K562 (cell line): Measurements from ENCODE around the gene RALY. TPM values are rescaled to one million over a fixed set of nuclear protein-coding genes. Genes with fewer than 3 reads are reported as not detected.
A peak's percentile ranks its signal among the peaks of the same experiment; 100 is the strongest.

Experiments
- ARNT ChIP-seq, 2 experiments: fragments of 450-650 bp; IDR thresholded peaks; 2 replicates each; pipeline ENCODE4 v1.6.1; 2016; ENCODE audit warnings: mild to moderate bottlenecking in 1 of 2
- CBFB ChIP-seq: sonication (generic); formaldehyde crosslinking; IDR thresholded peaks from 2 replicates; pipeline ENCODE4 v1.4.0; 2020; ENCODE audit warnings: mild to moderate bottlenecking, missing genetic modification reagents
- GMEB1 ChIP-seq: fragments of 250-450 bp; sonication (Bioruptor Pico); IDR thresholded peaks from 2 replicates; pipeline ENCODE4 v1.4.0; 2020; ENCODE audit warnings: mild to moderate bottlenecking
- HMBOX1 ChIP-seq: sonication (generic); IDR thresholded peaks from 2 replicates; pipeline ENCODE4 v1.6.1; 2016
- JUND ChIP-seq, 2 experiments: IDR thresholded peaks; 2 replicates in 1 of 2; 3 replicates in 1 of 2; pipeline ENCODE4 v1.6.1; 2011; ENCODE audit warnings: borderline replicate concordance in 2 of 2, low read depth in 2 of 2, low read length in 2 of 2, improper control_type of control experiment in 1 of 2, missing biosample characterization in 1 of 2, missing genetic modification characterization in 1 of 2, missing genetic modification reagents in 1 of 2
- MIER1 ChIP-seq: fragments of 450-650 bp; IDR thresholded peaks from 2 replicates; pipeline ENCODE4 v1.6.1; 2016; ENCODE audit warnings: antibody characterized with exemption, mild to moderate bottlenecking, low read depth
- MITF ChIP-seq: IDR thresholded peaks from 2 replicates; pipeline ENCODE4 v1.6.1; 2014; ENCODE audit warnings: antibody characterized with exemption
- MLLT1 ChIP-seq, 2 experiments: fragments of 450-650 bp; IDR thresholded peaks; 2 replicates each; pipeline ENCODE4 v1.6.1; 2016
- MYC ChIP-seq, 2 experiments: fragments of 250-450 bp in 1 of 2; sonication (Bioruptor Pico) in 1 of 2; IDR thresholded peaks; 2 replicates each; pipeline versions ENCODE4 v1.5.1 to v1.6.1; 2012 to 2021; ENCODE audit warnings: low read depth in 2 of 2, borderline replicate concordance in 1 of 2, improper control_type of control experiment in 1 of 2, low read length in 1 of 2, mild to moderate bottlenecking in 1 of 2, moderate library complexity in 1 of 2
- SMC3 ChIP-seq: conservative IDR thresholded peaks from 2 replicates; pipeline ENCODE4 v1.6.1; 2011; ENCODE audit warnings: low read depth, low read length, improper control_type of control experiment; ENCODE audit not compliant: insufficient read depth
- TSC22D4 ChIP-seq: fragments of 450-650 bp; IDR thresholded peaks from 2 replicates; pipeline ENCODE4 v1.6.1; 2016; ENCODE audit warnings: missing genetic modification characterization, missing biosample characterization, control low read depth
- ZBTB33 ChIP-seq: sonication (generic); formaldehyde crosslinking; IDR thresholded peaks from 2 replicates; pipeline ENCODE4 v1.8.1; 2023; ENCODE audit warnings: mild to moderate bottlenecking, missing genetic modification reagents
- ZBTB43 ChIP-seq: sonication (generic); formaldehyde crosslinking; IDR thresholded peaks from 2 replicates; pipeline ENCODE4 v1.8.0; 2023; ENCODE audit warnings: mild to moderate bottlenecking, missing genetic modification reagents
- ZNF507 ChIP-seq: conservative IDR thresholded peaks from 2 replicates; pipeline ENCODE4 v1.6.1; 2017; ENCODE audit warnings: missing genetic modification characterization, missing compliant biosample characterization
- ZNF561 ChIP-seq: fragments of 450-650 bp; formaldehyde crosslinking; conservative IDR thresholded peaks from 2 replicates; pipeline ENCODE4 v1.4.0; 2020; ENCODE audit warnings: mild to moderate bottlenecking, moderate library complexity
- polyA plus RNA-seq, 8 experiments: library from polyadenylated mRNA; depleted of rRNA in 4 of 8; stranded (reverse) in 5 of 8; unstranded in 3 of 8; fragments of >200 nt; fragmentation: Nextera tagmentation in 2 of 8; fragmentation: Illumina TruSeq in 1 of 8; extraction: Ambion mirVana in 2 of 8; extraction: Trizol in 1 of 8; gene quantifications; 2 replicates each; pipeline versions ENCODE4 v1.2.1 to v1.2.3, GENCODE V29; 2011 to 2014; ENCODE audit warnings: inconsistent platforms in 1 of 8, missing spikeins in 1 of 8
- total RNA-seq, 7 experiments: library from RNA; depleted of rRNA in 6 of 7; stranded (reverse); fragments of >200 nt in 6 of 7; fragmentation: Illumina TruSeq in 2 of 7; extraction: Trizol in 2 of 7; gene quantifications; 2 replicates each; pipeline versions ENCODE4 v1.2.1 to v1.2.3, GENCODE V29; 2011 to 2021; ENCODE audit warnings: low replicate concordance in 1 of 7

The RALY gene
- total and polyA plus RNA-seq, 9 of the 15 experiments (the other 6 are each of a cell fraction or from before 2014, with no cell fraction given) = 0.80 to 207 (median 128) TPM

GRCh38 chr20:33947709-33948295 is 45.9 kb upstream of the RALY start (continued):
- peak; percentile 40; the same call in 1 of the 2 replicates for TF ChIP-seq HMBOX1
- TF ChIP-seq ZNF561 = no peak
- TF ChIP-seq TSC22D4 (tag) = no peak
- TF ChIP-seq CBFB (CRISPR knock-in tag) = 0 out of 2 replicates have a peak, but pooled peaks have one; percentile 20
- TF ChIP-seq ZBTB43 (CRISPR knock-in tag) = no peak
- 0 out of 2 replicates have a peak, but pooled peaks have one; percentile 64 for TF ChIP-seq MIER1
- TF ChIP-seq ARNT (IDR thresholded peaks at IDR 0.05) = no peak
- peak; percentile 40; the same call in 1 of the 2 replicates for TF ChIP-seq JUND (IDR thresholded peaks at IDR 0.05; ENCODE audit: borderline replicate concordance, low read depth, low read length)
- peak; percentile 27; the same call in 1 of the 3 replicates for TF ChIP-seq JUND (tag; IDR thresholded peaks at IDR 0.05; ENCODE audit: borderline replicate concordance, low read depth, low read length)
- TF ChIP-seq ZBTB33 = no peak
- TF ChIP-seq GMEB1 (CRISPR knock-in tag) = no peak
- TF ChIP-seq MITF = no peak
- TF ChIP-seq ZNF507 = no peak
- TF ChIP-seq MYC (IDR thresholded peaks at IDR 0.05; ENCODE audit: low read depth, low read length) = peak; percentile 55; the same call in 1 of the 2 replicates
- no peak for TF ChIP-seq MYC (CRISPR knock-in tag; IDR thresholded peaks at IDR 0.05; ENCODE audit: borderline replicate concordance, low read depth)
- peak in 1 of 2 experiments; percentile 53; a peak in 1 of 4 replicates for TF ChIP-seq MLLT1 (IDR thresholded peaks at IDR 0.05)
- TF ChIP-seq SMC3 = peak; percentile 86
